Keratinocyte (primary cell): ENCODE results near the gene INPP4B. TPM values are rescaled to one million over a fixed set of nuclear protein-coding genes. Genes with fewer than 3 reads are reported as not detected.

ENCODE experiments used
- DNase-seq: peaks from one replicate; pipeline ENCODE4 v3.0.0-alpha.2; 2011; ENCODE audit warnings: low read depth, missing footprints, low spot score
- FAIRE-seq: peaks from 2 replicates; lab custom pipeline; 2011; peaks lifted over from hg19 to GRCh38; lab: Jason Lieb, UNC
- H2AFZ ChIP-seq: 2 replicates; pipeline ENCODE4 v1.6.0; 2012; ENCODE audit warnings: low read length, control low read depth, inconsistent platforms; ENCODE audit not compliant: control insufficient read depth
- H3K27ac ChIP-seq: 2 replicates; pipeline ENCODE4 v1.5.1; 2011; ENCODE audit warnings: low read length; ENCODE audit not compliant: control insufficient read depth, insufficient read depth
- H3K27me3 ChIP-seq: 3 replicates; pipeline ENCODE4 v1.6.0; 2011; ENCODE audit warnings: low read length; ENCODE audit not compliant: control insufficient read depth, insufficient read depth; ENCODE audit errors: extremely low read depth
- H3K36me3 ChIP-seq, 2 experiments: 2 replicates in 1 of 2; 3 replicates in 1 of 2; pipeline ENCODE4 v1.5.1; 2011; ENCODE audit warnings: low read length in 2 of 2, mild to moderate bottlenecking in 1 of 2; ENCODE audit not compliant: control insufficient read depth in 2 of 2, insufficient read depth in 2 of 2; ENCODE audit errors: extremely low read depth in 1 of 2
- H3K4me1 ChIP-seq: 3 replicates; pipeline ENCODE4 v1.5.1; 2011; ENCODE audit warnings: low read length; ENCODE audit not compliant: control insufficient read depth, insufficient read depth; ENCODE audit errors: extremely low read depth
- H3K4me2 ChIP-seq: 3 replicates; pipeline ENCODE4 v1.6.0; 2011; ENCODE audit warnings: low read depth, low read length; ENCODE audit not compliant: control insufficient read depth, insufficient read depth; ENCODE audit errors: extremely low read depth
- H3K4me3 ChIP-seq, 3 experiments: fragments of 200-600 bp in 1 of 3; sonication (generic) in 1 of 3; 2 replicates in 2 of 3; 3 replicates in 1 of 3; pipeline ENCODE4 v1.5.1; 2011 to 2016; ENCODE audit warnings: low read length in 3 of 3, mild to moderate bottlenecking in 3 of 3, control low read depth in 2 of 3, inconsistent platforms in 1 of 3, low read depth in 1 of 3, mixed read lengths in 1 of 3, mixed run types in 1 of 3, moderate library complexity in 1 of 3; ENCODE audit not compliant: control insufficient read depth in 2 of 3, insufficient read depth in 2 of 3; ENCODE audit errors: extremely low read depth in 1 of 3
- H3K79me2 ChIP-seq: 2 replicates; pipeline ENCODE4 v1.6.0; 2012; ENCODE audit warnings: low read length; ENCODE audit not compliant: control insufficient read depth, insufficient read depth
- H3K9ac ChIP-seq: 3 replicates; pipeline ENCODE4 v1.6.0; 2011; ENCODE audit warnings: low read length; ENCODE audit not compliant: control insufficient read depth, insufficient read depth; ENCODE audit errors: extremely low read depth
- H3K9me1 ChIP-seq: 3 replicates; pipeline ENCODE4 v1.6.0; 2011; ENCODE audit warnings: low read length; ENCODE audit not compliant: control insufficient read depth, insufficient read depth; ENCODE audit errors: extremely low read depth
- H3K9me3 ChIP-seq: 2 replicates; pipeline ENCODE4 v1.5.1; 2012; ENCODE audit warnings: low read depth, low read length; ENCODE audit not compliant: control insufficient read depth
- H4K20me1 ChIP-seq: 3 replicates; pipeline ENCODE4 v1.6.0; 2011; ENCODE audit warnings: low read length; ENCODE audit not compliant: control insufficient read depth, insufficient read depth; ENCODE audit errors: extremely low read depth
- CTCF ChIP-seq, 3 experiments: IDR thresholded peaks in 1 of 3; conservative IDR thresholded peaks in 1 of 3; optimal IDR thresholded peaks in 1 of 3; 2 replicates in 2 of 3; 3 replicates in 1 of 3; pipeline versions ENCODE3 to v1.5.1; 2011; ENCODE audit warnings: low read length in 3 of 3, mild to moderate bottlenecking in 3 of 3, moderate library complexity in 2 of 3, control low read depth in 1 of 3, inconsistent platforms in 1 of 3; ENCODE audit not compliant: insufficient read depth in 2 of 3; ENCODE audit errors: extremely low read depth in 1 of 3
- EZH2 ChIP-seq: IDR thresholded peaks from one replicate; pipeline ENCODE4 v1.6.1; 2012; ENCODE audit warnings: inconsistent platforms, mild to moderate bottlenecking, low read length, moderate library complexity
- dilution Hi-C: fragments of 300-500 bp; cut with MboI; formaldehyde crosslinking; loops from one replicate; pipeline ENCODE4 v1.7.0; 2020; ENCODE audit warnings: low sequenced_read_pairs; ENCODE audit not compliant: extremely low pct_ligation_motif_present
- polyA plus RNA-seq, 5 experiments: library from polyadenylated mRNA; depleted of rRNA in 3 of 5; stranded (reverse) in 3 of 5; stranded (forward) in 1 of 5; unstranded in 1 of 5; fragments of >200 nt; gene quantifications; 1 replicate in 1 of 5; 2 replicates in 3 of 5; 3 replicates in 1 of 5; pipeline versions ENCODE4 v1.2.1 to v1.2.3, GENCODE V29; 2011 to 2012; ENCODE audit warnings: missing spikeins in 2 of 5, low read depth in 1 of 5, low replicate concordance in 1 of 5

The INPP4B gene
- polyA plus RNA-seq, 1 donor (not counting 4 experiments of a cell fraction or from before 2014, with no cell fraction given) = 50.2 TPM

- peaks cover 7 to 14% of the 10 kb centered on the region in 2 experiments for H3K36me3 ChIP-seq
- no peak for TF ChIP-seq EZH2
- TF ChIP-seq CTCF (optimal IDR thresholded peaks at IDR 0.05 in 1 of 3, IDR thresholded peaks at IDR 0.05 in 1 of 3, conservative IDR thresholded peaks at IDR 0.05 in 1 of 3; ENCODE audit: extremely low read depth in 1 of 3, insufficient read depth in 2 of 3, low read length in 3 of 3) = no peak
- dilution Hi-C loops = no loop called here
Observed at GRCh38 chr4:142161086-142161485, 685.0 kb downstream of the INPP4B start.

GRCh38 chr4:142160509-142160908 lies 685.6 kb downstream of the INPP4B start:
- no peak overlapping the region for H3K4me2 ChIP-seq
- dilution Hi-C loops = no loop called here
- H3K36me3 ChIP-seq = peaks cover 7 to 14% of the 10 kb centered on the region in 2 experiments
- H3K27me3 ChIP-seq = no peaks in the 10 kb centered on the region
- H3K79me2 ChIP-seq = no peaks in the 10 kb centered on the region
- no peak for DNase-seq
- H3K9ac ChIP-seq = no peak overlapping the region
- no peak overlapping the region for H3K27ac ChIP-seq
- H3K4me3 ChIP-seq = no peak overlapping the region
- no peaks in the 10 kb centered on the region for H3K9me3 ChIP-seq
- H4K20me1 ChIP-seq = no peaks in the 10 kb centered on the region
- no peak for FAIRE-seq
- TF ChIP-seq CTCF (optimal IDR thresholded peaks at IDR 0.05 in 1 of 3, IDR thresholded peaks at IDR 0.05 in 1 of 3, conservative IDR thresholded peaks at IDR 0.05 in 1 of 3; ENCODE audit: extremely low read depth in 1 of 3, insufficient read depth in 2 of 3, low read length in 3 of 3) (no peak), EZH2 (no peak)
- no peaks in the 10 kb centered on the region for H3K4me1 ChIP-seq
- H3K9me1 ChIP-seq = no peaks in the 10 kb centered on the region
- H2AFZ ChIP-seq = no peak overlapping the region

More at GRCh38 chr4:142161086-142161485, 685.0 kb downstream of the INPP4B start:
- no peak for DNase-seq
- no peaks in the 10 kb centered on the region for H3K27me3 ChIP-seq
- no peaks in the 10 kb centered on the region for H4K20me1 ChIP-seq
- H3K4me3 ChIP-seq = no peak overlapping the region
- H2AFZ ChIP-seq = no peak overlapping the region
- no peak overlapping the region for H3K27ac ChIP-seq
- H3K9me1 ChIP-seq = no peaks in the 10 kb centered on the region
- no peaks in the 10 kb centered on the region for H3K4me1 ChIP-seq
- H3K79me2 ChIP-seq = no peaks in the 10 kb centered on the region
- no peak for FAIRE-seq
- H3K9ac ChIP-seq = no peak overlapping the region
- H3K9me3 ChIP-seq = no peaks in the 10 kb centered on the region
- no peak overlapping the region for H3K4me2 ChIP-seq
